KOPT-K1 (cell line): Measurements from ENCODE around the gene RANBP17.

Experiments
- H3K27ac ChIP-seq: fragments of 200-600 bp; sonication (generic); 2 replicates; pipeline ENCODE4 v1.5.1; 2016; ENCODE audit warnings: antibody characterized with exemption, mild to moderate bottlenecking, low read depth, low read length; ENCODE audit not compliant: poor library complexity, severe bottlenecking
- H3K36me3 ChIP-seq: fragments of 200-600 bp; sonication (generic); 2 replicates; pipeline ENCODE4 v1.5.1; 2017; ENCODE audit warnings: antibody characterized with exemption, mild to moderate bottlenecking, low read length, moderate library complexity; ENCODE audit not compliant: insufficient read depth
- H3K9me3 ChIP-seq: fragments of 200-600 bp; sonication (generic); 2 replicates; pipeline ENCODE4 v1.5.1; 2017; ENCODE audit warnings: antibody characterized with exemption, low read length, mild to moderate bottlenecking; ENCODE audit not compliant: insufficient read depth, poor library complexity, severe bottlenecking

Gene RANBP17

GRCh38 chr5:171055875-171056454, 194.1 kb downstream of the RANBP17 start:
- no peaks in the 10 kb centered on the region for H3K36me3 ChIP-seq
- H3K9me3 ChIP-seq = peaks cover 27% of the 10 kb centered on the region
- H3K27ac ChIP-seq = no peak overlapping the region

DNA sequence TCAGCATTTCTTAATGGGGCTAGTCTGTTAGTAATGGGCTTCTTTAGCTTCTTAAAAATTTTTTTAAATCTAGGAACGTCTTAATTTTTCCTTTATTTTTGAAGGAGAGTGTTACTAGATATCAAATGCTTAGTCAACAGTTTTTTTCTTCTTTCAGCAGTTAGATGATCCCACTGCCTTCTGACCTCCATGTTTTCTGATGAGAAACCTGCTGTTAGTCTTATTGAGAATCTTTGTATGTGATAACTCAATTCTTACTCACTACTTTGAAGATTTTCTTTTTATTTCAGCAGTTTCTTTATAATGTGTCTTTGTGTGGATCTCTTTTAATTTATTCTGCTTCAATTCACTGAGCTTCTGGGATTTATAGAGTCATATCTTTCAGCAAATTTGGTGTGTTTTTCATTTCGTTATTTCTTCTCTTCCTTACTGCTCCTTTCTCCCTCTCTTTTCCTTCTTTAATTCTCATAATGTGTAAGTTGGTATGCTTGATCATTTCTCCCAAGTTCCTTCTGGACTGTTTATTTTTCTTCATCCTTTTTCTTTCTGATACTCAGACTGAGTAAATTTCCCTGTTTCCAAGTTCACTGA, 205.8 kb downstream of the RANBP17 start:
- no peaks in the 10 kb centered on the region for H3K36me3 ChIP-seq
- peaks cover 5% of the 10 kb centered on the region for H3K9me3 ChIP-seq
- H3K27ac ChIP-seq = no peak overlapping the region

- H3K27ac ChIP-seq = no peak overlapping the region
- H3K36me3 ChIP-seq = no peaks in the 10 kb centered on the region
- no peaks in the 10 kb centered on the region for H3K9me3 ChIP-seq
Measured at GRCh38 chr5:171074747-171075146, 212.9 kb downstream of the RANBP17 start.

GRCh38 chr5:171080186-171080938, 218.5 kb downstream of the RANBP17 start:
- no peaks in the 10 kb centered on the region for H3K9me3 ChIP-seq

GRCh38 chr5:171081319-171081718, 219.5 kb downstream of the RANBP17 start:
- H3K9me3 ChIP-seq = no peaks in the 10 kb centered on the region
- no peak overlapping the region for H3K27ac ChIP-seq
- H3K36me3 ChIP-seq = no peaks in the 10 kb centered on the region

More at GRCh38 chr5:171080186-171080938, 218.5 kb downstream of the RANBP17 start:
- Histone ChIP-seq H3K27ac (no peak overlapping the region), H3K36me3 (no peaks in the 10 kb centered on the region)

- H3K36me3 ChIP-seq = no peaks in the 10 kb centered on the region
- no peaks in the 10 kb centered on the region for H3K9me3 ChIP-seq
- H3K27ac ChIP-seq = no peak overlapping the region
Measured at GRCh38 chr5:171092194-171092593, 230.4 kb downstream of the RANBP17 start.

GRCh38 chr5:171093598-171093997, 231.8 kb downstream of the RANBP17 start:
- Histone ChIP-seq H3K36me3 (no peaks in the 10 kb centered on the region), H3K27ac (no peak overlapping the region), H3K9me3 (no peaks in the 10 kb centered on the region)

GRCh38 chr5:171094356-171094755, 232.5 kb downstream of the RANBP17 start:
- H3K9me3 ChIP-seq = no peaks in the 10 kb centered on the region
- H3K36me3 ChIP-seq = no peaks in the 10 kb centered on the region
- no peak overlapping the region for H3K27ac ChIP-seq

GRCh38 chr5:171102877-171103610, 241.2 kb downstream of the RANBP17 start:
- H3K27ac ChIP-seq = no peak overlapping the region
- no peaks in the 10 kb centered on the region for H3K36me3 ChIP-seq
- no peaks in the 10 kb centered on the region for H3K9me3 ChIP-seq

DNA sequence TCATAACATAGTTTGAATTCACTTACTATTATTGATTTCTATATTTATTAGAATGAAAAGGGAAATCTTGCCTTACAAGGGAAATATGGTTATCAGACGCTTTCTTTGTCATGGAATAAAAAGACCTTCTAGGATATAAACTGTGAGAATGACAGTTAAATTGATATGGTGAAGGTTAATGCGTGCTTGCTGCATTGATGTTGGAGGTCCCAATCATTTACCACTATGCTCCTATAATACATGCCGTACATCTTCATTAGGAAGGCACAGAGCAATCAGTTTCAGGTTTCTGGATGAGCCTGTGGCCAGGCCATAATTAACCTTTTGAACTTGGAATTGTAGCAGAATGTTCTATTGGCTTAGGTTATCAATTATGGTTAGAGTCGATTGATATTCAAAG, 245.9 kb downstream of the RANBP17 start:
- H3K36me3 ChIP-seq = no peaks in the 10 kb centered on the region
- no peak overlapping the region for H3K27ac ChIP-seq
- H3K9me3 ChIP-seq = no peaks in the 10 kb centered on the region

- Histone ChIP-seq H3K9me3 (no peaks in the 10 kb centered on the region), H3K36me3 (no peaks in the 10 kb centered on the region), H3K27ac (no peak overlapping the region)
Measured at GRCh38 chr5:171115519-171115918, 253.7 kb downstream of the RANBP17 start.

GRCh38 chr5:171116719-171117118, 254.9 kb downstream of the RANBP17 start:
- Histone ChIP-seq H3K9me3 (no peaks in the 10 kb centered on the region), H3K27ac (no peak overlapping the region), H3K36me3 (no peaks in the 10 kb centered on the region)

DNA sequence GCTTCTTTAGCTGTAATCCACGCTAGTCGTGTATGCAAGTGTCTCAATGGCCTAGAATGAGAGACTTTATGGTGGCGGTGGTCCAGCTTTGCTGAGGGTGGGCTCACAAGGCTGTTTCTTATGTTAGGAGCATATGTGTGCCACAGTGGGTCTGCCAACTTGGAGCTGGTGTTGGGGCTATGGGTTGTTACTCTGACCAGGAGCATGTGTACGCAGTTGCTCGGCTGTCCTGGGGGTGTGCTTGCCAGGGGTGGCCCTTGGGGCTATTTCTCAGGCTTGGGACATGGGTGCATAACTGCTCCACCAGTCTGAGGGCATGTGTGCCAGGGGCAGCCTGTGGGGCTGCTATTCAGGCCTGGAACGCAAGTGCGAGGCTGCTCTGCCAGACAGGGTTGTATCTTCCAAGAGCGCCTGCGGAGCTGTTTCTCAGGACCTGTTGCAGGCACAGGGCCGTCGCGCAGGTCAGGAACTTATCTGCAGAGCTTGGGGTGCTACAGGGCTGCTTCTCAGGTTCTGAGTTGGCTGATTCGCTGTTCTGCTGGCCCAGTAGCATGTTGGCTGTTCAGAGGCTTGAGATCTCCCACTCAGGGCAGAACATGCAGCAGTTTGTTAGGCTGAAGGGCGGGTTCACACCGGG, 259.3 kb downstream of the RANBP17 start:
- H3K9me3 ChIP-seq = no peaks in the 10 kb centered on the region
- H3K27ac ChIP-seq = no peak overlapping the region
- no peaks in the 10 kb centered on the region for H3K36me3 ChIP-seq

DNA sequence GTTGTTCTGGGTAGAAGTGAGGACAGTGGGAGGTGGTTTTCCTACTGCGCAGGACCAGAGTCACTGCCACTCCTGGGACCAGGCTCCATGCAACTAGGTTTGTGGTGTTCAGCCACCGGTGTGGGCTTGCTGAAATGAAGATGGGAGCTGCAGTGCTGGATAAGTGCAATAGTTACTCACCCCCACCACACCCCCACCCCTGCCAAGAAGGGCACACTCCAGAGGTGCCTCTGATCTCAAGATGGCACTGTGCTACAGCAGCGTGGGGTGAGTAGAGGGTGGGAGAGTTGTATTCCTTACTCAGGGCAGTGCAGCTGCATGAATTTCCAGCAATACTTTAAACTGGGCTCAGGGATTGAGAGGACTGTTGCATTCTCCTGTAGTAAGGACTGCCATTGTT, 259.8 kb downstream of the RANBP17 start:
- no peaks in the 10 kb centered on the region for H3K9me3 ChIP-seq
- H3K27ac ChIP-seq = no peak overlapping the region
- no peaks in the 10 kb centered on the region for H3K36me3 ChIP-seq

GRCh38 chr5:171122372-171122771, 260.6 kb downstream of the RANBP17 start:
- no peak overlapping the region for H3K27ac ChIP-seq
- no peaks in the 10 kb centered on the region for H3K36me3 ChIP-seq
- no peaks in the 10 kb centered on the region for H3K9me3 ChIP-seq
